ENCODE results near the gene SLC2A5.
"Not testable (repeated sequence)": the region's sequence is repeated elsewhere in the genome, so short reads cannot be mapped to it uniquely, and the experiment has no call there.

Gene SLC2A5

GRCh38 chr1:9069326-9070100 is at the start of gene SLC2A5:
TSS of gene SLC2A5 (minus strand) at chr1:9069635. CDS start at chr1:9069536, 99 bp downstream.
- peak; percentile 46 for DNase-seq (ENCODE audit: low spot score)

DNA sequence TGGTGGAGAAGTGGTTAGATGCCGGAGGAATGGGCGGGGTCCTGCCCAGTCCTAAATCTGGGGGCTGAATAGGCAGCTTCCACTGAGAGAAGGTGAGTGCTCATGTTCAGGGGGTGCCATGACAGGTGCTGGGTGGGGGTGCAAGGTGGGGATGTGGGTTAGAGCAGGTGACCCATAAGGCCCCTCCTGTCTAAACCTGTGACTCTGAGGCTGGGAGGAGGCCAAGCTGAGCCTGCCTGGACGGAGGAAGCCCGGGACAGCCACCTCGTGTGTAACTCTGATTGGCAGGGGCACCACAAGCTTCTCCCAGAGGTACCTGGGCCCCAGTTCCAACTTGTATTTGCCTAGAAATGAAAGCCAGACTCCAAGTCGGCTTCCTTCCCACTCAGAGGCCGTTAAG is 48.8 kb upstream of the SLC2A5 start:
- DNase-seq (ENCODE audit: low spot score) = no peak

GRCh38 chr1:9115351-9116205 is 46.1 kb upstream of the SLC2A5 start:
- no peak for DNase-seq (ENCODE audit: low spot score)

- DNase-seq (ENCODE audit: low spot score) = no peak
Measured at GRCh38 chr1:9112961-9113880, 43.8 kb upstream of the SLC2A5 start.

DNA sequence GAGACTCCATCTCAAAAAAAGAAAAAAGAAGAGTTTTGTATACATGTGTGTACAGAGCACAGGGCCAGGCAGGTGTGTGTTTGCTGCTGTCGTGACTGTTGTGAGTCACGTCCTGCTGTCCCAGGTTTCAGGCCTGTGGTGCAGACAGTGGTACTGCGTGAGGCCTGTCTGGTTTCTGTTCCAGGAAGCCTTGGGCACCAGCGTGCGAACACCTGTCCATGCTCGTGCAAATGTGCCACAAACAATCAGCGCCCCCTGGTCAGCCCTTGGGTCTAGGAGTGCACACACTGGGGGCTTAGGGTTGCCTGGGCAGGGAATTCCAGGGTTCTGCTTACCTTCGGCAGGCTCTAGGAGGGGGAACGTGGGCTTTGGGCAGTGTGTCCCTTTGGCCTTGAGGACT is 42.5 kb upstream of the SLC2A5 start:
- DNase-seq (ENCODE audit: low spot score) = no peak

- no peak for DNase-seq (ENCODE audit: low spot score)
Measured at GRCh38 chr1:9111357-9111691, 41.9 kb upstream of the SLC2A5 start.

- peak; percentile 91 for DNase-seq (ENCODE audit: low spot score)
Measured at GRCh38 chr1:9110669-9111356, 41.4 kb upstream of the SLC2A5 start.

DNA sequence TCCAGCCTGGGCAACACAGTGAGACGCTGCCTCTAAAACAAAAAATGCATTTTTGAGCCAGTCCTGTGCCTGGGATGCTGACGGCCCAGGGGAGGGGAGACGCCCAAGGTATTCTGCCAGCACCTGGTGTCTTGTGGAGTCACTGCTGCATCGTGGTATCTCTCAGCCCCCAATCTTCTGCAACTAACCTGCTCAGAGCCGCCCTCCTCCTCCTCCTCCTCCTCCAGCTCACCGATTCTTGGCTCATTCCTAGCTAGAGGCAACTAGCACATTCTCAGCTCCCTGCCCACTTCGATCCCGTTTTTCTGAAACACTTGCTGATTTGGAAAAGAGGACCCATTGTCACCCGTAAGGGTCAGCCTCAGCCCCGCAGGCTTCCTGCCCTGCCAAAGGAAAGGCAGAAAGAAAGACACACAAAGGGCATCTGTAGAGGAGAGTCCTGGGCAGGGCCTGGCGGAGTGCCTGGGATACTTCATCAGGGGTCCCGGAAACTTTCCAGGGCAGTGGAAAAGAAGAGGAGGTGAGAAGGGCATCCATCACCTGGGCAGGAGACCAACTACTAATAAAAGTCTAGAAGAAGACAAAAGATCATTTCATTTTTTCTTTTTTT is 38.7 kb upstream of the SLC2A5 start:
- no peak for DNase-seq (ENCODE audit: low spot score)

GRCh38 chr1:9107136-9107535 is 37.7 kb upstream of the SLC2A5 start:
- DNase-seq (ENCODE audit: low spot score) = no peak

- DNase-seq (ENCODE audit: low spot score) = no peak
Measured at GRCh38 chr1:9106286-9106685, 36.9 kb upstream of the SLC2A5 start.

DNA sequence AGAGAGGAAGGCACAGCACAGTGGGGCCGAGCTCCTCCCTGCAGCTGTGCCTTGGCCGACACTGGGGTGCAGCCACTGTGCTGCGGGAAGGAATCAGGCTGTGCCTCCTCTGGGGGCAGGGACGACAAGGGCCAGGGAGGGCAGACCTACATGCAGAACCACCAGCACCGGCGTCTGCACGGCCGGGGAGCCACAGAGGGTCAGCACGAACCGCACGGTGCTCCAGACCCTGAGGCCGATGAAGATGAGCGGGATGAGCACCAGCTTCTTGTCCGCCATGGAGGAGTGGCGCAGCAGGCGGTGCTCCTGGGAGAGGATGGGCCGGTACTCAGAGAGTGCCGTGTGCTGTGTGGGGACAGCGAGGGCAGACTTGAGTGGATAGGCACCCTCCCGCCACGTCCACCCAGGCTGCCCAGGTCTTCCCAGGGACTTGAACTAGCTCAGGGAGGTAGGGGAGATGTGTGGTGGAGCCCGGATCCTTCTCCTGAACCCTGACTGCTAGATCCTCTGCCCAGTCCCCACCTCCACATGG is 36.0 kb upstream of the SLC2A5 start:
- DNase-seq (ENCODE audit: low spot score) = no peak

DNA sequence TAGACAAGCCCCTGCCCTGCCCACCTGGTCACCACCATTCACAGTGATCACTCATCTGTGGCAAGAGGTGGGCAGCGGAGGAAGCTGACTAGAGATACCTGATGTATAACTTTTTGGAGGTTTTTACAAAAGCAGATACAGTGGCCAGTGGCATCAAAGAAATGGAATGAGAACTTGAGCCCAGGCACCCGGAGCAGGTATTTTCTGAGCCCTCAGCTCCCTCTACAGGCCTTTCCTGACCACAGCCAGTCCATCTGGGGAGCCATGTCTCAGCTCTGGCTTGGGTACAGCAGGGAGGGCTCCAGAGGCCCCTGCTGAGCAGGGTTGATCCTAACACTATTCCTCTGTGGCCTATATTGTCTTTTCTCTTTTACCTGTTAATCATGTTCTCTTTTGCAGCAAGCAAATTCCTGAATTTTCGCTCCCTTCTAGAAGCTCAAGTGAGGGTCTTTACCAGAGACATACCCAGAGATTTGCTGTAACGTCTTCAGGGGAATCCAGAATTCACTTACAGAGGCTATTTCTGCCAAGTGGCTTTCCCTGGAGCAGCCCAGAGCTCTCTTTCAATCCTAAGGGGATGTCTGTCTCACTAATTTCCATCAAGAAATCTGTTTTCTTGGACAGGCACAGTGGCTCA is 32.2 kb upstream of the SLC2A5 start:
- DNase-seq (ENCODE audit: low spot score) = peak; percentile 89

DNA sequence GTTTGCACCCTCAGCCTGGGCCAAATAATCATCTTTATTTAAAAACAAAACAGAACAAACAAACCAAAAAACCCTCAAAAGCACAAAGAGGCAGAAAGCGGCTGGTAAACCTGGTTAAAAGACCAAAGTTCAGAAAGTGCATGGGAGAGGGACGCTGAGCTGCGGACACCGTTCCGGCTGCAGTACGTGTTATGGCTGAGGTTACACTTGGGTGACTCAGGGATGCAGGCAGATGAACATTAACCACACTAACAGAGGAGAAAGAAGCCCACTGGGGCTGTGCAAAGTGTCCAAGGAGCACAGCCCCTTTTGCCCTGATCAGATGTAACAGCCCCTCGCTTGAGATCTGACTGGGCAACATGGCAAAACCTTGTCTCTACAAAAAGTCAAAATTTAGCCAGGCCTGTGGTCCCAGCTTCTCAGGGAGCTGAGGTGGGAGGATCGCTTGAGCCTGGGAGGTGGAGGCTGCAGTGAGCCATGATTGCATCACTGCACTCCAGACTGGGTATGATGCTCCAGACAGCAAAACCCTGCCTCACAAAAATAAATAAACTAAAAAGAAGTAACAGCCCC is 31.1 kb upstream of the SLC2A5 start:
- no peak for DNase-seq (ENCODE audit: low spot score)

DNA sequence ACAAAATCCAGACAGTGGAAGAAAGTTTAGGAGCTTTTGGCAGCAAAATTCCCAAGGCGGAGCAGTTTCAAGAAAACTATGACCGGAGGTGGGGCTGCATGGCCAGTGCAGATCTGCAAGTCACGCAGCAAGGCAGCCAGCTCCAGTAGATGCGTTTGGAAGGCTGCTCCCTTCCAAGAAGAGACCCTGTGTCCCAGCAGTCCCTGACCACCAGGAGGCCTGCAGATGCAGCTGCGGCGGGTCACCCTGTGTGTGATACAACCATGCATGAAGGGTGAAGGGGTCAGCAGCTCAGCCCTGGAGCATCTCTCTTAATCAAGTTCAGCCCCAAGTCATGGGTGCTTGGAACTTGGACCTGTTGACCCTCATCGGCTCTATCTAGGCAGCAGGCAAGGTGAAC is 30.1 kb upstream of the SLC2A5 start:
- no peak for DNase-seq (ENCODE audit: low spot score)

DNA sequence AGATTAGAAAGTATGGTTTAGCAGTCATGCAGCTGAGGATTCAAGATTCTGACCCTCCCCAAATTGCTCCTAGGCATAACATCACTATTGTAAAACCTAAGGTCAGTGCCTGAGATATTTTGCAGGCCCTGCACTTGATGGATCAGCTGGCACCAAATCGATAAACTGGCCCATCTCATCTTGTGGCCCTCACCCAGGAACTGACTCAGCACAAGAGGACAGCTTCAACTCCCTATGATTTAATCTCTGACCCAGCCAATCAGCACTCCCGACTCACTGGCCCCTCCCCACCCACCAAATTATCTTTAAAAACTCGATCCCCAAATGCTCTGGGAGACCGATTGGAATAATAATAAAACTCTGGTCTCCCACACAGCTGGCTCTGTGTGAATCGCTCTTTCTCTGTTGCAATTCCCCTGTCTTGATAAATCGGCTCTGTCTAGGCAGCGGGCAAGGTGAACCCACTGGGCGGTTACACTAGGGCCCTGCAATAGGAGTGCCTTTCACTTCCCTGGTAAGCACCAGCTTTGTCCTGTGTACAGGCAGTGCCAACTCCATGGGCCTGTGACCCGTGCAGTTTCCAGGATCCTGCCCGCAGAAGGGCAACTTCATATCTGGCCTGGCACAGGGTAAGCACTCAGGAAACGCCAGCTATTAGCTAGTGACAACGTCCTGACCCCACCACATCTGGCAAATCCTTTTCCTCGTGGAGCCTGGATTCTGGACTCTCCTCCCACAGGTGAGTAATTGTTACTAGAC is 28.7 kb upstream of the SLC2A5 start:
- DNase-seq (ENCODE audit: low spot score) = no peak

DNA sequence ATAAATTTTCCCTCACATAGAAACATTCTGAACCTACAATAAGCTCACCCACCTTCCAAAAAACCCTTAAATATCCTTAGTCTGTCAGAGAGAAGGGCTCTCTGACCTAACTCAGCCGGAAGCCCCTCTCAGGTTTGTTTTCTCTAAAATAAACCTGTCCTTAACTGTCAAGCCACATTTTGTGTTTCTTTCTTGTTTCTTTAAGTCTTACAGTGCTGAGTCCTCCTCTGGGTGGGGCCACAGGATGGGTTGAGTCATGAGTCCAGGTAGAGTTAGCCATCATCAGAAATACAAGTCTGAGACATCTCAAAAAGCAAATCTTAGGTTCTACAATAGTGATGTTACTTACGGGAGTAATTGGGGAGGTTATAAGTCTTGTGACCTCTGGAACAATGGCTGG is 26.4 kb upstream of the SLC2A5 start:
- no peak for DNase-seq (ENCODE audit: low spot score)

DNA sequence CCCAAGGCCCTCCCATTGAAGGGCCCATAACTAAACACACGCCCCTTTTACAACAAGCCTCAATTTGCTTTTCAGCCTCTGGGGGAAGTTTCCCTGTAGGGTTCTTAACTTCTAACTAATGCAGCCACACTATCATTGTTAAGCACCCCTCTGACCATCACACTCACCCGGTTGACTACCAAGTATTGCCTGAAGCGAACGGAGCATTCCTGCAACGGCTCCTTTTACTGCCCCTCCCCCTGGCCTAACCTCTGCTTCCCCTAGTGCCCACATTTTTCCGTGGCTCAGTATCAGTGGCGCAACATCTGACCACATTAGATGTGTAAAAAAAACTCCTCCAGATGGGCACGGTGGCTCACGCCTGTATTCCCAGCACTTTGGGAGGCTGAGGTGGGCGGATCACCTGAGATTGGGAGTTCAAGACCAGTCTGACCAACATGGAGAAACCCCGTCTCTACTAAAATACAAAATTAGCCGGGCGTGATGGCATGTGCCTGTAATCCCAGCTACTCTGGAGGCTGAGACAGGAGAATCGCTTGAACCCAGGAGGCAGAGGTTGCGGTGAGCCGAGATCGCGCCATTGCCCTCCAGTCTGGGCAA is 24.7 kb upstream of the SLC2A5 start:
- DNase-seq (ENCODE audit: low spot score) = not testable (repeated sequence)

DNA sequence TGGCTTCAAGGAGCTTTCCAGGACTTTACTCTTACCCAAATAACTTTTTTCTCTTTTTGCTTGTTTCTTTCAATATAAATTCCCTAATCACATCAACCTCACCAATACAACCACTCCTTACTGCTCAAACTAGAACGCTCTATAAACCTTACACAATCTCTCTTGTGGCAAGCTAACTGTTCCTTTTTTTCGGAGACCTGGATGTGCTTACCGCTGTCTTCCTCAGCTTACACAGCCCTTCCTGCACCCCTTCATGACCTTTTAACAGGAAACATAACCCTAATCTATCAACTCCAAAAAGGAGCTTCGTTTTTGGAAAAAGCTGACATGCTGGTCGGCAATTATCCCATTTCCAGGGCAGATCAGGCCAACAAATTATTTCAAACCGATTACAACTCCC is 24.1 kb upstream of the SLC2A5 start:
- no peak for DNase-seq (ENCODE audit: low spot score)

DNA sequence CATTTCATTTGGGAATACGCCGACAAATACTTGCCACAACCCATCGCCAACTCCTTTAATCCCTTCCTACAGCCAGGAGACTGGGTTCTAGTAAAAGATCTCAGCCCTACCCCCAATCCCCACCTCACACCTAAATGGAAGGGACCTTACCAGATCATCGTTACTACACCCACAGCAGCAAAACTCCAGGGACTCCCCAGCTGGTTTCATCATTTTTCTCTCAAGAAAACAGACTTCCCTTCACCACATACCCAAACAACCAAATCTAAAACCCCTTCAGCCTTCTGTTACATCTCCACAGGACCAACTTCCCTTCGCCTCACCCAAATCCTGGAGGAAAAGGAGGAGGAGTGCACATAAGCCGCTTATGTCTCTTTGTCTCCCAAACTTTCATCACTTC is 23.7 kb upstream of the SLC2A5 start:
- no peak for DNase-seq (ENCODE audit: low spot score)
